HG02571 (cell line): Measurements from ENCODE around the gene SESTD1.

Experiments
- ATAC-seq: cut with Tn5 transposase; IDR thresholded peaks from one replicate; pipeline ENCODE4 v1.9.1; 2021; ENCODE audit warnings: mild to moderate bottlenecking, moderate library complexity; ENCODE audit not compliant: unreplicated experiment

Gene SESTD1

GRCh38 chr2:179193759-179194394, 70.8 kb downstream of the SESTD1 start:
- ATAC-seq, result no peak

- no peak for ATAC-seq
These were observed 73.5 kb downstream of the SESTD1 start for GRCh38 chr2:179191110-179191509.

- ATAC-seq, result no peak
These were observed 78.5 kb downstream of the SESTD1 start for GRCh38 chr2:179186126-179186525.

GRCh38 chr2:179184610-179185009, 80.0 kb downstream of the SESTD1 start:
- ATAC-seq, result no peak

- no peak for ATAC-seq
These were observed 83.6 kb downstream of the SESTD1 start for GRCh38 chr2:179181002-179181401.

GRCh38 chr2:179180242-179180641, 84.4 kb downstream of the SESTD1 start:
- no peak for ATAC-seq

GRCh38 chr2:179179719-179180118, 84.9 kb downstream of the SESTD1 start:
- ATAC-seq, result no peak

- ATAC-seq, result no peak
These were observed 86.9 kb downstream of the SESTD1 start for GRCh38 chr2:179177694-179178093.

GRCh38 chr2:179174240-179174639, 90.4 kb downstream of the SESTD1 start:
- no peak for ATAC-seq

- ATAC-seq, result no peak
These were observed 91.7 kb downstream of the SESTD1 start for GRCh38 chr2:179172894-179173293.

- ATAC-seq, result no peak
These were observed 93.3 kb downstream of the SESTD1 start for GRCh38 chr2:179171371-179171770.

- ATAC-seq, result no peak
These were observed 93.7 kb downstream of the SESTD1 start for GRCh38 chr2:179170901-179171300.

GRCh38 chr2:179165356-179166000, 99.2 kb downstream of the SESTD1 start:
- no peak for ATAC-seq

GRCh38 chr2:179141206-179141605, 123.4 kb downstream of the SESTD1 start:
- no peak for ATAC-seq

- no peak for ATAC-seq
These were observed 124.1 kb downstream of the SESTD1 start for GRCh38 chr2:179140571-179140970.

- ATAC-seq, result no peak
These were observed 125.1 kb downstream of the SESTD1 start for GRCh38 chr2:179139506-179139905.

GRCh38 chr2:179137200-179137759, 127.4 kb downstream of the SESTD1 start:
- no peak for ATAC-seq

- ATAC-seq, result no peak
These were observed 131.6 kb downstream of the SESTD1 start for GRCh38 chr2:179133016-179133415.

- ATAC-seq, result no peak
These were observed 132.6 kb downstream of the SESTD1 start for GRCh38 chr2:179132076-179132475.

- ATAC-seq, result no peak
These were observed 134.1 kb downstream of the SESTD1 start for GRCh38 chr2:179130560-179130959.

- no peak for ATAC-seq
These were observed 134.9 kb downstream of the SESTD1 start for GRCh38 chr2:179129574-179130238.

- no peak for ATAC-seq
These were observed 139.2 kb downstream of the SESTD1 start for GRCh38 chr2:179125404-179125803.
